Tibial nerve (tissue), 4 donors: Measurements from ENCODE around the gene TMEM234. TPM values are rescaled to one million over a fixed set of nuclear protein-coding genes. Genes with fewer than 3 reads are reported as not detected.
A peak's percentile ranks its signal among the peaks of the same experiment; 100 is the strongest.

Experiments used
- DNase-seq, 2 donors: peaks; one replicate each; pipeline ENCODE4 v3.0.0-alpha.2; 2019; ENCODE audit warnings: low spot score in 2 of 2
- H3K27ac ChIP-seq, 4 donors: fragments of 200-600 bp; sonication (generic) in 3 of 4; one replicate each; pipeline ENCODE4 v1.5.1; 2017 to 2019; ENCODE audit warnings: mild to moderate bottlenecking in 1 of 4
- H3K27me3 ChIP-seq, 2 donors: fragments of 200-600 bp; sonication (generic) in 1 of 2; one replicate each; pipeline versions ENCODE4 v1.5.1 to v1.6.0; 2017 to 2019
- H3K36me3 ChIP-seq, 3 donors: fragments of 200-600 bp; sonication (generic); one replicate each; pipeline ENCODE4 v1.5.1; 2018 to 2019
- H3K4me1 ChIP-seq, 4 donors: fragments of 200-600 bp; sonication (generic) in 3 of 4; one replicate each; pipeline ENCODE4 v1.5.1; 2017 to 2019
- H3K4me3 ChIP-seq, 4 donors: fragments of 200-600 bp; sonication (generic) in 3 of 4; one replicate each; pipeline ENCODE4 v1.5.1; 2017 to 2019; ENCODE audit warnings: mild to moderate bottlenecking in 1 of 4, moderate library complexity in 1 of 4
- H3K9me3 ChIP-seq, 4 donors: fragments of 200-600 bp; sonication (generic) in 3 of 4; one replicate each; pipeline ENCODE4 v1.5.1; 2017 to 2019
- CTCF ChIP-seq, 5 experiments: fragments of 200-600 bp in 3 of 5; fragments of 450-650 bp in 2 of 5; sonication (generic) in 3 of 5; IDR thresholded peaks; one replicate each; pipeline ENCODE4 v1.5.1; 2016 to 2019; ENCODE audit warnings: antibody characterized with exemption in 5 of 5, mild to moderate bottlenecking in 3 of 5, moderate library complexity in 2 of 5
- EP300 ChIP-seq, 2 donors: sonication (generic); formaldehyde crosslinking; IDR thresholded peaks; one replicate each; pipeline ENCODE4 v1.6.1; 2017; ENCODE audit warnings: antibody characterized with exemption in 2 of 2, mild to moderate bottlenecking in 1 of 2
- POLR2A ChIP-seq, 2 donors: fragments of 450-650 bp; IDR thresholded peaks; one replicate each; pipeline ENCODE4 v1.6.1; 2017; ENCODE audit warnings: antibody characterized with exemption in 2 of 2, mild to moderate bottlenecking in 2 of 2, moderate library complexity in 2 of 2
- WGBS, 2 donors: methylation state at CpG; one replicate each; pipeline ENCODE4 v1.1.5; 2018; 5-methylcytosine and 5-hydroxymethylcytosine counted together
- total RNA-seq, 4 donors: library from RNA; depleted of rRNA; stranded (reverse); fragments of >200 nt; gene quantifications; one replicate each; pipeline ENCODE4 v1.1.0, GENCODE V29; 2016

Gene TMEM234
- total RNA-seq, 4 donors from 2014 or later: 22.5 to 29.0 (median 26.3) TPM

GRCh38 chr1:32186491-32186890, 35.7 kb downstream of the TMEM234 start:
- peaks cover 0 to 46% (median 11%) of the 10 kb centered on the region in 4 donors for H3K4me1 ChIP-seq

GRCh38 chr1:32186077-32186476, 36.1 kb downstream of the TMEM234 start:
- Histone ChIP-seq H3K27me3 (no peaks in the 10 kb centered on the region), H3K9me3 (no peaks in the 10 kb centered on the region), H3K27ac (no peak overlapping the region), H3K4me3 (no peak overlapping the region), H3K36me3 (peaks cover 16 to 93% (median 27%) of the 10 kb centered on the region in 3 donors), H3K4me1 (peaks cover 0 to 50% (median 15%) of the 10 kb centered on the region in 4 donors)
- 87 to 100% methylated on average over 2 of the region's 2 CpGs for WGBS, 2 donors
- DNase-seq: no peak
- TF ChIP-seq CTCF (IDR thresholded peaks at IDR 0.05) (no peak), EP300 (IDR thresholded peaks at IDR 0.05) (no peak)

More at GRCh38 chr1:32186491-32186890, 35.7 kb downstream of the TMEM234 start:
- Histone ChIP-seq H3K9me3 (no peaks in the 10 kb centered on the region), H3K36me3 (peaks cover 16 to 93% (median 24%) of the 10 kb centered on the region in 3 donors), H3K27ac (no peak overlapping the region), H3K27me3 (no peaks in the 10 kb centered on the region), H3K4me3 (no peak overlapping the region)
- WGBS, 2 donors: 88 to 91% methylated on average over 2 of the region's 2 CpGs
- TF ChIP-seq EP300 (IDR thresholded peaks at IDR 0.05) (no peak), CTCF (IDR thresholded peaks at IDR 0.05) (no peak), POLR2A (IDR thresholded peaks at IDR 0.05) (no peak)
- no peak for DNase-seq

GRCh38 chr1:32184650-32185049, 37.5 kb downstream of the TMEM234 start:
- peak overlapping the region in 1 of 4 donors; percentile 5 for H3K27ac ChIP-seq
- TF ChIP-seq CTCF (IDR thresholded peaks at IDR 0.05) (no peak), EP300 (IDR thresholded peaks at IDR 0.05) (no peak), POLR2A (IDR thresholded peaks at IDR 0.05) (no peak)
- peaks cover 2 to 57% (median 23%) of the 10 kb centered on the region in 4 donors for H3K4me1 ChIP-seq
- no peaks in the 10 kb centered on the region for H3K9me3 ChIP-seq
- no peak overlapping the region for H3K4me3 ChIP-seq
- H3K27me3 ChIP-seq: no peaks in the 10 kb centered on the region
- H3K36me3 ChIP-seq: peaks cover 7 to 80% (median 16%) of the 10 kb centered on the region in 3 donors
- DNase-seq: no peak

- Histone ChIP-seq H3K27ac (peak overlapping the region in 1 of 4 donors; percentile 96), H3K27me3 (no peaks in the 10 kb centered on the region), H3K36me3 (peaks cover 0 to 54% (median 4%) of the 10 kb centered on the region in 3 donors), H3K4me1 (peaks cover 2 to 64% (median 28%) of the 10 kb centered on the region in 4 donors), H3K4me3 (no peak overlapping the region), H3K9me3 (no peaks in the 10 kb centered on the region)
- 71 to 75% methylated on average over 6 of the region's 6 CpGs for WGBS, 2 donors
- DNase-seq: no peak
- no peak for TF ChIP-seq EP300 (IDR thresholded peaks at IDR 0.05)
Observed at GRCh38 chr1:32182060-32182459, 40.1 kb downstream of the TMEM234 start.

- no peak for DNase-seq
- 71% methylated on average over 5 of the region's 5 CpGs for WGBS, 2 donors
- Histone ChIP-seq H3K36me3 (peaks cover 0 to 49% (median 4%) of the 10 kb centered on the region in 3 donors), H3K4me1 (peaks cover 2 to 62% (median 28%) of the 10 kb centered on the region in 4 donors), H3K27me3 (no peaks in the 10 kb centered on the region), H3K9me3 (no peaks in the 10 kb centered on the region), H3K27ac (peak overlapping the region in 2 of 4 donors; percentile 96 to 97), H3K4me3 (peak overlapping the region in 1 of 4 donors; percentile 77)
- TF ChIP-seq CTCF (IDR thresholded peaks at IDR 0.05) (no peak), EP300 (IDR thresholded peaks at IDR 0.05) (no peak), POLR2A (IDR thresholded peaks at IDR 0.05) (no peak)
Observed at GRCh38 chr1:32181563-32181962, 40.6 kb downstream of the TMEM234 start.
